GM18498 (cell line): ENCODE results near the gene NGEF.
"Not testable (repeated sequence)": the region's sequence is repeated elsewhere in the genome, so short reads cannot be mapped to it uniquely, and the experiment has no call there.

Experiments used
- ATAC-seq: cut with Tn5 transposase; IDR thresholded peaks from one replicate; pipeline ENCODE4 v1.9.1; 2021; ENCODE audit warnings: mild to moderate bottlenecking, moderate library complexity; ENCODE audit not compliant: unreplicated experiment

The NGEF gene

GRCh38 chr2:233013027-233013461 lies at the start of gene NGEF:
TSS of gene NGEF (minus strand) at chr2:233013256. CDS start at chr2:232974890, 38,366 bp downstream.
- ATAC-seq = no peak

DNA sequence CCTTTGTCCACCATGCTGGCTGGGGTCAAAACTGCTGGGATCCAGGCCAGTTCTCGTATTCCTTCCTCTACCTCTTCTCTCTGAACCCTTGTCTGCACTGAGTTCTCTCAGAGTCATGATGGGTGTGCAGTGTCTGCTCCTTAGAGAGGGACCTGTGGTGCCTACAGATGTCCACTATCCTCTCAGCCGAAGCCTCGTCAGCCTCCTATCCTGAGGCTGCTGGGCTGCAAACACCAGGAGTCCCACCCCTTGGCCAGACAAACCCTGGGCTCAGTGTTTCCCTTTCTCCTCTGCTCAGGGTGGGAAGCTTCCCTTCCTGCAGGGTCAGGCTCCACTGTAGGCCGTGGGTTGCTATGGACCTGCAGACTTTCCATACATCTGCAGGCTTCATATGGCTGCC lies 49.4 kb upstream of the NGEF start:
- no peak for ATAC-seq

DNA sequence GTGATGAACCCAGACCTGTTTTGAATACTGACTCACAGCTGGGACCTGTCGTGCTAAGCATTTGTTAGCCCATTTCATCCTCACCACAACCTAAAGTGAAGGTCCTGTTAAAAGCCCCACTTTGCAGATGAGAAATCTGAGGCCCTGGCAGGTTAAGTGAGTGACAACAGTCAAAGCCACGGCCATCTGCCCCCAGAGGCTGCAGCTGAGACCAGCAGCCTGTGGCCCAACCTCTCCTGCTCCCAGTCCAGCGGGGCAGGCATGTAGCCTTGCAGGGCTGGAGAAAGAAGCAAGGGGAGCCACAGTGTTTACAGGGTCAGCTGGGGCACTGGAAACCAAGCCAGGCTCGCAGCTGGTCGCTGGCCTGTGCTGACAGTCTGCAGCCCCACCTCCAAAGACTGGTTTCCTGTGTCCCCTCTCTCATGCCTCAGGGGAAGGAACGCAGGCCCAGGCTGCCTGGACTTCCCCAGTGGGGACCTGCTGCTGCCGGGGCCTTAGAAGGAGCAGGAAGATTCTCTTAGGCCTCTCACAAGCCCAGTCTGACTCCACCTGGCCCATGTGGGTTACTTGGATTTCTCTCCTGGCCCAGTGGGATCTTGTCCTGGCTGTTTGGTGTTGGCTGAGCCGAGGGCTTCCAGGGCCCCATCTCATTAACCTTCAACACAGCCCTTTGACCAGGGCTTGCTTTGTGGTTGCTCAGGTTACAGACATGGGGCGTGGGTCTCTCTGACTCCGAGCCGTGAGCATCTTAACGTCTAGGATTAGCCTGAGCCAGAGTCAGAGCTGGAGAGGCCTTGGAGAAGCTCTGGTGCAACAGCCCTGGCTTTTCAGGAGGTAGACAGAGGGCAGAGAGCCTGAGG lies 48.8 kb upstream of the NGEF start:
- peak; percentile 25 for ATAC-seq

GRCh38 chr2:233060980-233061590 lies 48.0 kb upstream of the NGEF start:
- peak; percentile 19 for ATAC-seq

DNA sequence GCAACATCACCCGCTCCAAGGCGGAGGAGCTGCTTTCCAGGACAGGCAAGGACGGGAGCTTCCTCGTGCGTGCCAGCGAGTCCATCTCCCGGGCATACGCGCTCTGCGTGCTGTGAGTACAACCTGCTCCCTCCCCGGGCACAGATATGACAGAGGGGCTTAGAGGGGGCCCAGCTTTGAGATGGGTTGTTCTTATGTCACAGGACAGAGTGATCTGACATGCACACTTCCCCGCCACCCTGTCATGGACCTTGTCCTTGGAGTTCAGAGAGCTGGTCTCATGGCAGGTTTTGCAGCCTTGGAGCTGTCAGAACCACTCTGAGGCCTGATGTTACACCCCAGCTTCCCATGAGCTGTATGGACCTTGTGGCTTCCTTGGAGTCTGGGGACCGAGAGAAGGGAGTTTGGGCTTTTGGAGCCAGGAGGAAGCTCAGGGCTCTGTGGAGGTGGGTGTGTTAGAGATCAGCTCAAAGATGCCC lies 47.5 kb upstream of the NGEF start:
- no peak for ATAC-seq

GRCh38 chr2:233059797-233060500 lies 46.9 kb upstream of the NGEF start, which contains the start of gene INPP5D:
TSS of gene INPP5D (plus strand) at chr2:233060342. CDS start at chr2:233060479, 137 bp downstream.
- peak; percentile 49 for ATAC-seq

- no peak for ATAC-seq
These were observed 46.4 kb upstream of the NGEF start for GRCh38 chr2:233059547-233059796.

DNA sequence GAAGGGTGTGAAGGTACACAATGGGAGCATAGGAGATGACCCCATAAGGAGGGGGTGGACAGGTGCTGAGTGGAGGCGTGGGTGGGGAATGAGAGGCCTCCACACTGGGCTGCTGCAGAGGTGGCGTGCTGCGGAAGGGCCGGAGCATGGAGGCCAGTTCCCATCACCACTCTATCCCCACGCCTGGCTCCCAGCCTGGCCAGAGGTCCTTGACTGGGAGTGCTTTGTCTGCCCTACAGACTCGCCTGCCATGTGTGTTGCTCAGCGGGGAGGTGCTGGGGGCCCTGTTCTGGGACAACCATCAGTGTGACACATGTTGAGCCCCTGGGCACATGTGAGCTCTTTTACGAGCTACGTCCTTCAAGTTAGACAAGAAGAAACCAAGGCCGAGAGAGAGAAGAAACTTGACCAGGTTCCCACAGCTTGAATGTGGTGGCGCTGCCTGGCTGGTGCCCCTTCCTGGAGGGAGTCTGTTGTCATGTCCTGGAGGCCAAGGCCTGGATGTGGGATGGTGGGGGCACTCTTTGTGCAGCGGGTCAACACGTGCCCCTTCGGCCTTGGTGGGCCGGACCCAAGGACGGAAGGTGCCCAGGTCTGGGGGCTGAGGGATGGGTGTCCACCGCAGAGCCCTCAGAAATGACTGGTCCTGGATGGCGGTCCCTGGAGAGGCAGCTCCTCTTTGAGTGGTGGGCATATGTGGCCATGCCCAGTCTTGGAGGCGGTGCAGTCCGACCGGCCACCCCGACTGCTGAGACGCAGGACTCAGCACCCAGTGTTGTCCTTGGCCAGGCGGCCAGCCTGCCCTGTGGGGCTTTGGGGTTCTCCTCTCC lies 45.9 kb upstream of the NGEF start:
- ATAC-seq = no peak

DNA sequence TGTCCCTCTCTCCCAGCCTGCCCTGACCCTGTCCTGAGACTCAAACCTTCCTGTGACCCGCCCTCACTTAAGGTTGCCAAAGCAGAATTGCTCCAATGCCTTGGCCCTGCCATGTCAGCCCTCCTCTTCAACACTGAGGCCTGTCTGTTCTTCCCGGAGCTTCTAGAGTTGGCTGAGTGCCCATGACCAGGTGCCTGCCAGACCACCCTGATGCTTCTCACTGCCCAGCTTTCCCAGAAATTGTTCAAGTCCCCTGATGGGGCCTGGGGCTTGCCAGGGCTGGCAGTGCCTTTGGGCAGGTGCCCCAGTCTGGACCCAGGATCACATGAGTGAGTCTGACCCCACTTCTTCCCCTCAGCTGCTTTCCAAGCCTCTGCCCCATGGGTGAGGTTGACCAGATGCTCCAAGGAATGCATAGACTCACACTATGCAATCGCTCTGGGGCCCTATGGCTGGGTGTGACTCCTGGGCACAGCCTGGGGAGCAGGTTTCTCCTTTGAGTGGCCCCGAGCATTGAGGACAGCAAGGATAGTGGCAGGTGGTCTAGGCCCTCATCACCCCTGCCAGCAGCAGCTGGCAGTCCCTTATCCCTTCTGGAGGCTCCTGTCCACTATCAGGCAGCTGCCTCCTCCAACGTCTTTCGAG lies 44.0 kb upstream of the NGEF start:
- no peak for ATAC-seq

DNA sequence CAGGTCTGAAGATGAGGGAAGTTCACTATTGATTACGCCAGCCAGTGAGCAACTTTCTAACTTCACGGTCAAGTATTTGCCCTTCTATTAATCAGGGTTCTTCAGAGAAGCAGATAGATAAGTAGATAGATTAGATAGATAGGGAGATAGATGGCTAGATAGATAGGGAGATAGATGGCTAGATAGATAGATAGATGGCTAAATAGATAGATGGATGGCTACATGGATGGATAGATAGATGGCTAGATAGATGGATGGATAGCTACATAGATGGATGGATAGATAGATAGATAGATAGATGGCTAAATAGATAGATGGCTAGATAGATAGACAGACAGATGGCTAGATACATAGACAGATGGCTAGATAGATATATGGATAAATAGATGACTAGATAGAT lies 42.3 kb upstream of the NGEF start:
- ATAC-seq = no peak

GRCh38 chr2:233053928-233054784 lies 41.1 kb upstream of the NGEF start:
- peak; percentile 45 for ATAC-seq

DNA sequence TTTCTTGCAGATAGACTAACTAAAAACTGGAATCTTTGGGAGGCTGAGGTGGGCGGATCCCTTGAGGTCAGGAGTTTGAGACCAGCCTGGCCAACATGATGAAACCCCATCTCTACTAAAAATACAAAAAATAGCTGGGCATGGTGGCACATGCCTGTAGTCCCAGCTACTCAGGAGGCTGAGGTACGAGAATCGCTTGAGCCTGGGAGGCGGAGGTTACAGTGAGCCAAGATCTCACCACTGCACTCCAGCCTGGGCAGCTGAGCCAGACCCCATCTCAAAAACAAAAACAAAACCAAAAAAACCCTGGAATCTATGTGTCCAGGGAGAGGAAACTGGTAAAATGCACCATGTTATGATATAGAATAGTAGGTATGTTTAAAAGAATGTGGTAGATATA lies 39.5 kb upstream of the NGEF start:
- ATAC-seq = not testable (repeated sequence)

DNA sequence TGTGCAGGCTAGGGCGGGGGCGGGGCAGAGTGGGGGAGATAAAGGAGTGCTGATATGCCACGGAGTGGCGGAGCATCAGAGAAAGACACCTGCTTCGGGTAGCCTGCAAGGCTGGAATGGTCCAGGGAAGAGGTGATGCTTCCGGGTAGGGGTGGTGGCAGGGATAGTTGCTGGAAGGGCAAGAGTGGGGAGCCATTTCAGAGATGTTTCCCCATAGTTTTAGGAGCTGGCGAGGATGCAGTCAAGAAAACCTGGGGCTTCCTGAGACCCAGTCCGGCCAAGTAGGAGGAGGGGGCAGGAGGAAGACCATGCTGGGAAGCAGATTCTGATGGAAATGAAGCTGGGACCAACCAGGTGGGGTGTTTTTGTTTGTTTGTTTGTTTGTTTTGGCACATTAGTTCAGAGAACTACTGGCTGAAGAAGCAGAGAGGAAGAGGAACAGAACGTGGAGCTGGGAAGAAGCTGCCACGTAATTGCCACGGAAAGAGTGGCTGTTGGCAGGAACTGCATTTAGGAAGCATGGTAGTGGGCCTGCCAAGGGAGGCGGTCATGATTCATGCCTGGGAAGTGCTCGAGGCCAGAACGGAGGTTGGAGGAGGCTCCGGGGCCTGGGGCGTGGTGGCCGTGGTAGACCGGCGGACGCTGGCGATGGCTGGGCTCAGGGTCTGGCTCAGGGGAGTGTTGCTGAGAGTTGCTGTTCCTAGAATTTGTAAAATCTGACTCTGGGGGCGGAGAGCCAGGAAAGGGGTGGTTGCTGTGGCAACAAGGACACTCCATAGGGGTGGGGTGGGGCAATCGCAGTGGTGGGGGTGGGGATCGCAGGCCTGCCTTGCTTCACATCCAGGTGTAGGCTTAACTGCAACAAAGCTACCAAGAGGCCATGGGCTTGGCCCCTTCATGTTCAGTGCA lies 38.4 kb upstream of the NGEF start:
- no peak for ATAC-seq

- no peak for ATAC-seq
These were observed 36.2 kb upstream of the NGEF start for GRCh38 chr2:233049194-233049761.

DNA sequence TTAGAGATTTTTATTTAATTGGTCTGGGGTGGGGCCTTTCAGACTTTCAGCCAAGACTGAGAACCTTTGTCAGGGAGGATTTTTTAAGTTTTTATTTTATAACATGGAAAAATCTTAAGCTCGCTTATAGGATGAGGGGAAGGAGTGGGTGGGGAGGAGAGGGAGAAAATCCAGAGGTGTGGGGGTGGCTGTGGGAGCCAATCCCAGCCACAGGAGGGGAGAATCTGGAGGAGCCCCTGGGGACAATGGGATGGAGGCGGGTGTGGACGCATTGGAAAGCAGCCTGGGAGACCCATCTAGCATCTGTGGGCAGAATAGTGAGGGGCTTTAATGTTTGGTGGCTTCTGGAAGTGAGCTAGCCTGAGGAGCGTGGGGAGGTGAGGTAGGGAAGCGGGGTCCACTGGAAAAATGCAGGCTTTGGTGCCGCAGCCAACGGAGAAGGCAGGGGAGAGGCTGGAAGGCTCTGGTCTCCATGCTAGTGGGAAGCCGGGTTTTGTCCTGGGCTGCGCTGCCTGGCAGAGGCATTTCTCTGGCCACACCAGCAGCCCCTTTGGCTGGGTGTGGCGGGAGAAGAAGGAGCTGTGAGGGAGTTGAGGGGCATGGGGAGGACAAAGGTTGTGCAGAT lies 35.6 kb upstream of the NGEF start:
- no peak for ATAC-seq

DNA sequence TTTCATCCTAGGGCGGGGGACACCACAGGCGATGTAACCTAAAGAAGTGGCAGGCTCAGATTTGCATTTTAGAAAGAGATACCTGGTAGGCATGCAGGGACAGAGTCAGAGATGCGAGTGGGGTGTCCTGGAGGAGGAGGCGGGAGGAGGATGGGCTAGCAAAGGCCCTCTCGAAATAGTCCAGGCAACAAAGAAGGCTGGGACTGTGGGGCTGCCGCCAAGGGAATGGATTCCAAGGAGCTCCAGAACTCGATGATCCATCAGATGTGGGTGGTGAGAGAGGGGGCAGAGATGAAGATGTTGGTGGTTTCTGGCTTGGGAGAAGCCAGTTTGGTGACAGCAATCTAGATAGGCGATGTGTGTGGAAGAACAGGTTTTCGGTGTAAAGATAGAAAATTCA lies 34.6 kb upstream of the NGEF start:
- no peak for ATAC-seq

GRCh38 chr2:233047206-233047605 lies 34.1 kb upstream of the NGEF start:
- ATAC-seq = no peak
